HG02885 (cell line): ENCODE measurements around the gene SRCIN1.
"Not testable (repeated sequence)": the region's sequence is repeated elsewhere in the genome, so short reads cannot be mapped to it uniquely, and the experiment has no call there.

Source experiments
- ATAC-seq: cut with Tn5 transposase; IDR thresholded peaks from one replicate; pipeline ENCODE4 v1.9.1; 2021; ENCODE audit warnings: mild to moderate bottlenecking; ENCODE audit not compliant: unreplicated experiment, poor library complexity

Gene SRCIN1

GRCh38 chr17:38528141-38528540 is 77.6 kb downstream of the SRCIN1 start:
- not testable (repeated sequence) for ATAC-seq

GRCh38 chr17:38526526-38526925 is 79.2 kb downstream of the SRCIN1 start:
- not testable (repeated sequence) for ATAC-seq

- no peak for ATAC-seq
Observed at GRCh38 chr17:38512473-38513058, 93.2 kb downstream of the SRCIN1 start.

GRCh38 chr17:38511150-38512108 is 94.3 kb downstream of the SRCIN1 start:
- no peak for ATAC-seq

- ATAC-seq = no peak
Observed at GRCh38 chr17:38510421-38511149, 95.2 kb downstream of the SRCIN1 start.

- ATAC-seq = no peak
Observed at GRCh38 chr17:38509772-38510420, 95.9 kb downstream of the SRCIN1 start.

- ATAC-seq = no peak
Observed at GRCh38 chr17:38508954-38509771, 96.6 kb downstream of the SRCIN1 start.

- ATAC-seq = no peak
Observed at GRCh38 chr17:38508570-38508950, 97.2 kb downstream of the SRCIN1 start.

GRCh38 chr17:38507921-38508569 is 97.7 kb downstream of the SRCIN1 start:
- ATAC-seq = no peak

- ATAC-seq = no peak
Observed at GRCh38 chr17:38507436-38507835, 98.3 kb downstream of the SRCIN1 start.

GRCh38 chr17:38504216-38504615 is 101.5 kb downstream of the SRCIN1 start:
- no peak for ATAC-seq

GRCh38 chr17:38503286-38503913 is 102.4 kb downstream of the SRCIN1 start:
- not testable (repeated sequence) for ATAC-seq

- ATAC-seq = not testable (repeated sequence)
Observed at GRCh38 chr17:38501718-38502117, 104.0 kb downstream of the SRCIN1 start.

GRCh38 chr17:38499230-38499629 is 106.5 kb downstream of the SRCIN1 start:
- not testable (repeated sequence) for ATAC-seq

- no peak for ATAC-seq
Observed at GRCh38 chr17:38498353-38498752, 107.4 kb downstream of the SRCIN1 start.

- not testable (repeated sequence) for ATAC-seq
Observed at GRCh38 chr17:38497656-38498055, 108.1 kb downstream of the SRCIN1 start.

GRCh38 chr17:38494152-38494551 is 111.6 kb downstream of the SRCIN1 start:
- ATAC-seq = not testable (repeated sequence)
